ENCODE measurements around the gene COBL. TPM values are rescaled to one million over a fixed set of nuclear protein-coding genes. Genes with fewer than 3 reads are reported as not detected.

COBL gene
- polyA plus RNA-seq, 3 donors: 16.8 to 23.3 (median 21.4) TPM

DNA sequence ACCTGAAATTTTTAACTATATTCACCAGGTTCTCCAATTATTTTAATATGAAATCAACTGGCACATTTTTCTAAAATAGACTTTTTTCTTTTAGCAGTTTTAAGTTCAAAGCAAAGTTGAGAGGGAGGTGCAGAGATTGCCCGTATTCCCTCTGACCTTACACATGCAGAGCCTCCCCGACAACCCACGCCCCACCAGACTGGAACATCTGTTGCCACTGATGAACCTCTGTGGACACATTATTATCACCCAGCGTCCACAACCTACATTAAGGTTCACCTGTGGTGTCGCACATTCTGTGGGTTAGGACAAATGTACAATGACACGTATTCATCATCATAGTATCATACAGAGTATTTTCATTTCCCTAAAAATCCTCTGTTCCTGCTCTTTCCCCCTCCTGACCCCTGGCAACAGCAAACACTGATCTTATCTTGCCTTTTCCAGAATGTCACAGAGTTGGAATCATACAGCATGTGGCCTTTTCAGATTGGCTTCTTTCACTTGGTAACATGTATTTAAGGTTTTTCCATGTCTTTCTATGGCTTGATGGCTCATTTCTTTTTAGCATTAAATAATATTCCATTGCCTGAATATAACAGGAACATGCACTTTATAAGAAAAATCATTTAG lies 37.1 kb downstream of the COBL start:
- no peak for DNase-seq (ENCODE audit: low read depth in 3 of 3, low spot score in 2 of 3)

DNA sequence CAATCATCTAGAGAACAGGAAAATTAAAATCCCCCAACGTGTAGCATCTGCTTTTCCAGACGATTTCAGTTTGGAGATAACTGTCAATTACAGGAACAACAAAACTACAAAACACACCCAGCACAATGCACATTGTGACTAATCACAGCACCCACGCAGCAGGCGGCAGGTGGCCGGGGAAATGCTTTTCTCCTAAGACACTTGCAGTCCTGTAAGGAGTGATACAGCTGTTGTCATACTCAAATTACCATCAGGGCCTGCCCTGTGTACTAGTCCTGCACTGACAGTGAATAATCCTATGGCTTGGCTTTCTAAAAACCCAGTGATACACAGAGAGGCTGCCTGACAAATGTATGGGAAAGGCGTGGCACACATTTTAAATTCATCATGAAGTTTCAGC lies 37.8 kb downstream of the COBL start:
- DNase-seq (ENCODE audit: low read depth in 3 of 3, low spot score in 2 of 3): no peak

- no peak for DNase-seq (ENCODE audit: low read depth in 3 of 3, low spot score in 2 of 3)
Observed at GRCh38 chr7:51276967-51277366, 39.6 kb downstream of the COBL start.

DNA sequence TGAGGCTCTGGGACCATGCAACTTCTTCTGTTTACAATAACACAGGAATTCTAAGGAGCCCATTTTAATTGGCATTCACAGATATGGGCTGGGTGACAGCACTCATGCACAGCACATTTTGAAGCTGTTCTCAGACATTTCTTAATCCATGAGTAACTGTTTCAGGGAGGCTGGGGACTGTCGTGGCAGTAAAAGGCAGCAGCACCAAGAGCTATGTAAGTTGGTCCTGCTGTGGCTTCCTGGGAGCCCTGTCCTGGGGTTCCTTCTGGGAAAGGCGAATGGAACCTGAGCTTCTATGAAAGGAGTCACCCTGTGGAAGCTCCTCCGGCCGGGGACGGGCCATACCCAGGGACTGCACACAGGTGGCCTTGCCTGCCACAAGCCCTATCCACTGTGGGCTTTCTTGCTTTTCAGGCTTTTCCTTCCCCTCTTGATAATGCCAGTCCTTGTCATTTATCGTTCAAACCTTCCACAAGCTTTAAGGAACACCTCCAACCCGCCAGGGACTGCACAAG lies 40.5 kb downstream of the COBL start:
- DNase-seq (ENCODE audit: low read depth in 3 of 3, low spot score in 2 of 3): no peak

GRCh38 chr7:51275532-51275931 lies 41.1 kb downstream of the COBL start:
- no peak for DNase-seq (ENCODE audit: low read depth in 3 of 3, low spot score in 2 of 3)

DNA sequence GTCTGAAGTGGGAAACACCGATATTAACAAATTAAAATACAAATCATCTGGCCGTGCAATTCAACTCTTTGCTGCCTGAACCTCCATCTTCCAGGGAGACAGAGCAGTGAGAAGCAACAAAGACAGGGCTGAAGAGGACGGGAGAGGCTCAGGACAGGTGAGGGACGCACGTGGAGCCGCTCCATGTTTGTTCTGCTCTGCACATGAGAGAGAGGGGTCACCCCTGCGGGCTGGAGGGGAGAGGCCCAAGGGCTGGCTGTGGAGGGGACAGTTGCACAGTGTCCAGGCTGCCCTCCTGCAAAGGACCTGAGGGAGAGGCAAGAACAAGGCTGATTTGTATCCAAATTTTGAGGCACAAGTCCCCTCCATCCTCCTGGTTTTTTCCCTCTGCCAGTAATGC lies 41.7 kb downstream of the COBL start:
- DNase-seq (ENCODE audit: low read depth in 3 of 3, low spot score in 2 of 3): no peak

DNA sequence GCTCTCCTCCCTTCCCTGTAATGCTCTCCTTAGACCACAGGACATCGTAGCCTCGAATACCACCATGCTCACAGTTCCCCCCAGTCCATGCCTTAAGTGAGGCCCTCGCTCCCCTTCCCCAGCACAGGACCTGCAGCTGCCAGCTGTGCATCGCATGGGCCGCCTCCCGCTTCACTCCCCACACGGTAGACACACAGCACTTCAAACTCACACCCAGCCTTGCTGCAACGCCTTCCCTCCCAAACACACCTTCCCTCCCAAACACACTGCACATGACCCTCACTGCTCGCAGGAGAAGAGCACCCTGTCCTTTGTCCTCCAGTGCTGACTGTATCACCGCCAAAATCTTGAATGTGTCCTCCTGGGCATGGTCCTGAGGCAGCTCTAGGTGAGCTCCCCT lies 42.6 kb downstream of the COBL start:
- no peak for DNase-seq (ENCODE audit: low read depth in 3 of 3, low spot score in 2 of 3)

DNA sequence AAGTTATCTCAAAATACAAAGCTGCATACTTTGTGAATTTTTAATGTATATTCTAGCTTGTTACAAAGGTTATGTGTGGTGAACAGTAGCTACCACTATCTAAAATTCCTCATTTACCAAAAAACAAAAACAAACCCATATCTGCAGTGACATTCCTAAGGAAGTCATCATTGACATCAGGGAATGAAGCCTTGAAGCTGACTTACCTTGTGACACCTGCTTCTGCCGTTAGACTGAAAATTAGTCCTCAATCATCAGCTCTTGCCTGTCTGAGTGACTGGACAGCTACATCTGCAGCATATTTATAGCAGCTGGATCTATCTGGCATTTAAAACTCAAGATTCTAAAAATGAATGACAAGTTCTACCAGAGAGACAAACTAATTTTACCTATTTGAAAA lies 43.2 kb downstream of the COBL start:
- no peak for DNase-seq (ENCODE audit: low read depth in 3 of 3, low spot score in 2 of 3)

GRCh38 chr7:51270965-51271364 lies 45.6 kb downstream of the COBL start:
- no peak for DNase-seq (ENCODE audit: low read depth in 3 of 3, low spot score in 2 of 3)

GRCh38 chr7:51269911-51270310 lies 46.7 kb downstream of the COBL start:
- DNase-seq (ENCODE audit: low read depth in 3 of 3, low spot score in 2 of 3): no peak

- no peak for DNase-seq (ENCODE audit: low read depth in 3 of 3, low spot score in 2 of 3)
Observed at GRCh38 chr7:51269321-51269720, 47.3 kb downstream of the COBL start.

DNA sequence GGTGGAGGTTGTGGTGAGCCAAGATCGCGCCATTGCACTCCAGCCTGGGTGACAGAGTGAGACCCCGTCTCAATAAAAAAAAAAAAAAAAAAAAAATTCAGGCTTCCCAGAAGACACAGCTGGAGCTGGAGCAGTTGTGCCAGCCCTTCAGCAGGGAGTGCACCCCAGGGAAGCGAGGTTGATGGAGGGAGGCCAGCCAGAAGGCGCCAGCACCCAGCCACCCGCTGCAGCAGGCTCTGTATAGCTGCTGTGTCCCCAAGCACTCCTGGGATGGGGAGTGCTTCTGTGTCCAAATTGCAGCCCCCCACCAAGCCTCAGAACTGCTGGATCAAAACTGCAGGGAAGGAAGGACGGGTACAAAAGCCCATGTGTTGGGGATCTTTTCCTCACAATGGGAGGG lies 47.8 kb downstream of the COBL start:
- DNase-seq (ENCODE audit: low read depth in 3 of 3, low spot score in 2 of 3): no peak

- no peak for DNase-seq (ENCODE audit: low read depth in 3 of 3, low spot score in 2 of 3)
Observed at GRCh38 chr7:51267169-51267568, 49.4 kb downstream of the COBL start.

DNA sequence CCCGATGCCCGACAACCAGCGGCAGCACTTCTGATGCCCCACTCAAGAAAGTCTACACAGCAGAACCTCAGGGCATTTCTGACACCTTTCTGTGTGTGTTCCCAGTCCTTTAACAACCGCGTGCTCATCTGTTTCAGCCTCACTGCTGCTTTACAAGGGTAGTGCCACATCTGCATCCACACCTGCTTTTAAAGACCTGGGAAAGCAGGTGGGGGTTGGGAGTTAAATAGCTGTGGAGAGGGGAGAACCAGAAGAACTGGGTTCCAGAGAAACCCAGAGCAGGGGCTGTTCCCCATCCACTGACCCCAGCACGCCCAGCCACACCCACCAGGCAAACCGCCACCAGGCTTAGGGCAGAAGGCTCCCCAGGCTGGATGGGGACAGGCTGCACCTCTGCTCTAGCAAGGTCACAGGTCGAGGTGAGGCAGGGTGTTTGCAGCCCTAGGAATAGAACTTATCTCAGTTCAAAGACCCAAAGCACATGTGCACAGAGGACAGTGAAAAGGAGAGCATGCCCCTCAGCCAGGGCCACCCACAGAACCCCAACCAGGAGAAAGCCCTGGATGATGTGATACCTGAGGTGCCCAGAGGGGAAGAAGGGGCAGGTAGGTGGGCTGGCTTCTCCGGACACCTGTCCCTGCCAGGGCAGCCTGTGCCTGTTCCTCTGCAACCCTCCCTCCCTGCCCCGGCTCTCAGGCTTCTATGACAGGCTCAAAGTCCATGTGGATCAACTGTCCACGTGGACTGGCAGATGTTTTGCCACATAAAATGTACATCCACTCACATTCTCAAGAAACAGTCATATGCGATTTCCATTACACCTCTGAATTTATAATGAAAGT lies 51.3 kb downstream of the COBL start:
- DNase-seq (ENCODE audit: low read depth in 3 of 3, low spot score in 2 of 3): no peak

- no peak for DNase-seq (ENCODE audit: low read depth in 3 of 3, low spot score in 2 of 3)
Observed at GRCh38 chr7:51263631-51264484, 52.8 kb downstream of the COBL start.

- DNase-seq (ENCODE audit: low read depth in 3 of 3, low spot score in 2 of 3): no peak
Observed at GRCh38 chr7:51262796-51263531, 53.6 kb downstream of the COBL start.

GRCh38 chr7:51261950-51262795 lies 54.4 kb downstream of the COBL start:
- DNase-seq (ENCODE audit: low read depth in 3 of 3, low spot score in 2 of 3): no peak

- DNase-seq (ENCODE audit: low read depth in 3 of 3, low spot score in 2 of 3): no peak
Observed at GRCh38 chr7:51261117-51261835, 55.3 kb downstream of the COBL start.

DNA sequence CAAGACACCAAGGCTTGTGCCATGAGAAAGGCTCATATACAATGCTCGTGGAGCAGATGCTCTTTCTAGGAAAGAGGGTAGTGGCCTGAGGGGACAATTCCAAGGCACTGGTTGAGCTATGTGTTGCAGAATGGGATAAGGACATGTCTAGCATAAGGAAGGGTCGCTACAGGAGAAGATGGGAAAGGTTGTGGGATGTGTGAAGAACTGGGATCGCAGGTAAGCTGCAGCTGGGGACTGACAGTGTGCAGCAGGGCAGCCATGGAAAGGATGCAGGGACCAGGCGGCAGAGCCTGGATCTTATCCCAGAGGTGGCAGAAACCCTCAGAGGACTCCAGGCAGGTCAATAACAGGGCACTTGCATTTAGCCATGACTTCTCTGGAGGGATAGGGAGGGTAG lies 56.1 kb downstream of the COBL start:
- DNase-seq (ENCODE audit: low read depth in 3 of 3, low spot score in 2 of 3): no peak
